GM18526 (cell line): ENCODE data around the gene S100A6.

ENCODE experiments used
- POLR2A ChIP-seq: IDR thresholded peaks from 3 replicates; pipeline ENCODE4 v1.6.1; 2011; ENCODE audit not compliant: insufficient read length; ENCODE audit errors: extremely low read depth

Gene S100A6

DNA sequence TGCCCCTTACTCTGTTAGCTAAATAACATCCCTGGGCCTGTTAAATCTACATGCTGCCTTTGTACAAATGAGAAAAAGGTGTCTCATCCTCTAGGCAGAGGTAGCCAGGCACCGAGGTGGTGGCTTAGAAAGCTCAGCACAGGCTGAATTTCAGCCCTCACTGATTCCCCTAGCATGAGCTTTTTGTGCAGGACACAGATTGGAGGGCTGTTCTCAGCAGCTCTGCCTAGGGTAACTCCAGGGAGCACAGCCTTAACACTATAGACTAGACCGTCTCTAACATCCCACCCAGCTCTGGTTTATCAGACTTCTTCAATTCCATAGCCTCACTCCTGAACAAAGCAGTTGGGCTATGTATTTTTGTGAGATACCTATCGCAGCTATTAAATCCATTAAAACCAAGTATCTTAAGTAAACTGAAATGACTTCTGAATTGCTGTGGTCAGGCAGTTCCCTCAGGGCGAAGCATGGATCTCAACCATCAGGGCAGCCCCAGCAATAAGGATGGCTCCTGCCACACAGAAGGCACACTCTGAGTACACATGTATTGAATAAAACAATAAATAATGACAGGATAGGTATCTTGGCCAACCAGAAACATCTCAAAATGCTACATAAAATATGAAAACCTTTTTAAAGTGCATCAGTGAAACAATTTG is 14.8 kb downstream of the S100A6 start:
- no peak for TF ChIP-seq POLR2A

GRCh38 chr1:153519242-153519641 is 16.5 kb downstream of the S100A6 start:
- TF ChIP-seq POLR2A, result no peak

DNA sequence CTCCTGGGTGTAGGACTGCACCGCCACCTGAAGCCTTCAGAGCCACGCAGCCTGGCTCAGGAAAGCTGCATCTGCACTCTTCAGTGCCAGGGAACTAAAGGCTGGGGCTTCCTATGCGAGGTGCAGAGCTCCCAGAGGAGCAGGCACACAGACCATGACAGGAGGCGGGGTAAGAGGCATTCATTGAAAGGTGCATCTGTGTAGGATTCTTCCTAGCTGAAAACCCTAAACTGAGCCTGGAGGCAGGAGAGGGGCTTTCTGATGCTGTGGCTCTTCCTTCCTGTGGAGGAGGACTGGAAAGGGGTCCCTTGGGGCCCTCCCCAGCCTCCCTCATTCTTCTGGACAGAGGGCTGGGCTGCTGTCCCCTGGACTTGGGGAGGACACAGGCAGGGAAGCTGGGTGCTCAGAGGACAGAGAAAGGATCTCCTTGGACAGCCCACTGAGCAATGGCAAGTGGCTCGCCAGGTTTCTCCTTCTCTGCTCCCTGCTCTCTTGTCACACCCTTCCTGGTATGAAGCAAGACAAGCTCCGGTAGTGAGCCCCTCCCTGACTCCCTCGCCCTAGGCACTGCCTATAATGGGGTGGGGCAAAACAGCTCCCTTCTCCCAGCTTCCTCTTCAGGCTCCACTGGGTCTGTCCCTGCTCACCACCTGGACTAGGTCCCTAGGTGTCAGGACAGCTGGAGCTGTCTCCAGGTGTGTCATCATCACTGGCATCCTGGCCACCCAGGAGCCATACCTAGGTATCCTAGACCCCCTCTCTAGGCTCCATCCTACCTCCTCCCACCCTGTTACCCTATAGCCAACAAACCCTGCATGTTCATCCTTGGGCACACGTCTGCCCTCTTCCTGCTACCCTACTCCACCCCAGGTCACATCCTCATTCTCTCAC is 20.0 kb downstream of the S100A6 start:
- TF ChIP-seq POLR2A, result no peak

DNA sequence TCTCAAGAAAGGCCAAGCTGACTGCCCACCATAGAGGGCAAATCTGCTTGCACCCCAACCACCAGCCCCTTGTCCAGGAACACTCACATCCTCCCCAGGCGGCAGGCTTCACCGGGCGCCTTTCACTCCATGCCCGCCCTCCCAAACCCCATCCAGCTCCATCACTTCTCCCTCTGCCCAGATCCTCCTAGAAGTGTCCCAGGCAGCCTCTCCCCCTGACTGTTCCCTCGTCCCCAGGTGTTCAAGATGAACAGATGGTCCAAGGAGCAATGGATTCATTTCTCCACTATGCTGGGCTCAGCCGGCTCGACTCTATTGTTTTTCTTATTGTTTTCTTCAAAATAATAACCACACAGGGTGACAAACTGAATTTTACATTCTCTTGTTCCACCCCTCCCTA is 22.1 kb downstream of the S100A6 start:
- no peak for TF ChIP-seq POLR2A

DNA sequence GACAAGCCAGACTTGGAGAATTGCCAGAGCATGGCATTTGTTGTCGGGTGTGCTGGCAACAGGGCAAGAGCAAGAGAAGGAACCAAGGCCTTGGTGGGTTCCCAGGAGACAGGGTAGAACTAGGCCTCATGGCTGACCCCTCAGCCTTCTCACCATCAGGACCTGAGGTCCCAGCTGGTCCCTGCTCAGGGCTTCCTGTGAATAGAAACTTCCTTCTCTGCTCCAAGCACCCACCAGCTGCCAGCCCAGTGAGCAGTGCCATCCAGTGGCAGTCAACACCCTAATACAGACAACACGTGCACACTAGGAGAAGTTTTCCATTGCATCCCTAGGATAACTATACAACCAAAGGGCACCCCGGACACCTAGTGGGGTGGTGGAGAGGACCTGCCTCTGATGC is 22.8 kb downstream of the S100A6 start:
- no peak for TF ChIP-seq POLR2A

DNA sequence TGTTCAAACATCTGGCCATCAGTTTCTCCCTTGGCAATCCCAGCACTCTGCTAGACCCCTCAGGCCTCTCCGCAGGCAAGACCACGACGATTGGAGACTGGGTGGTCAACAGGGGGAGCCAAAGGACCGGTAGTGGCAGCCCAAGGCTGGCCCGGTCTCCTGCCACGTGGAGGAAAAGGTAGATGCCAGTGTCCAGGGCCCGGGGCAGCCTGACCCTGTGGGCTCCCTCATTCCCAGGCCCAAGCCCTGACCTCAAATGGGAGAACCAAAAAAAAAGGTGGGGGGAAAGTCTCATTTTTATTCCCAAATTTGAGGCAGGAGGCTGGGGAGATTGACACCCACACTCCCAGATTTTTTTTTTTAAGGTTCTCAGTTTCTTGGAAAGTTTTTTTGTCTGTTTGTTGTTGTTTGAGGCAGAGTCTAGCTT is 24.8 kb downstream of the S100A6 start:
- TF ChIP-seq POLR2A, result no peak

GRCh38 chr1:153509729-153510354 is 25.9 kb downstream of the S100A6 start:
- no peak for TF ChIP-seq POLR2A

DNA sequence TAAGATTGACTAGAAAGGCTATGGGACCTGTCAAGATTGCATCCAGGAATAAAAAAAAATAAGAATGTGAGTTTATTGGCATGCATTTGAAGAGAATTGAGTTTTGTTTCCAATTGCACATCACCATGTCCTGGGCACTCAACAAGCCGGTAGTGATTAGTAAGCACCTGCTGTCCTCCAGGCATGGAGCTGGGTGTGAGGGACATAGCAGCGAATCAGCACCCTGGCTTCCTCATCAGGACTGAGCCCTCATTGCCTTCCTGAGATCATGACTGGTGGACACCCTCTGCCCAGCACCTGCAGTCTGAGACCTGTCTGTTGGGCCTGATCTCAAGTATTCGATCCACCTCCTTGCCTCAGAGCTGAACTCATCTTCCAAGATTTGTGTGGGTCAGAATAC is 26.8 kb downstream of the S100A6 start:
- TF ChIP-seq POLR2A, result no peak

DNA sequence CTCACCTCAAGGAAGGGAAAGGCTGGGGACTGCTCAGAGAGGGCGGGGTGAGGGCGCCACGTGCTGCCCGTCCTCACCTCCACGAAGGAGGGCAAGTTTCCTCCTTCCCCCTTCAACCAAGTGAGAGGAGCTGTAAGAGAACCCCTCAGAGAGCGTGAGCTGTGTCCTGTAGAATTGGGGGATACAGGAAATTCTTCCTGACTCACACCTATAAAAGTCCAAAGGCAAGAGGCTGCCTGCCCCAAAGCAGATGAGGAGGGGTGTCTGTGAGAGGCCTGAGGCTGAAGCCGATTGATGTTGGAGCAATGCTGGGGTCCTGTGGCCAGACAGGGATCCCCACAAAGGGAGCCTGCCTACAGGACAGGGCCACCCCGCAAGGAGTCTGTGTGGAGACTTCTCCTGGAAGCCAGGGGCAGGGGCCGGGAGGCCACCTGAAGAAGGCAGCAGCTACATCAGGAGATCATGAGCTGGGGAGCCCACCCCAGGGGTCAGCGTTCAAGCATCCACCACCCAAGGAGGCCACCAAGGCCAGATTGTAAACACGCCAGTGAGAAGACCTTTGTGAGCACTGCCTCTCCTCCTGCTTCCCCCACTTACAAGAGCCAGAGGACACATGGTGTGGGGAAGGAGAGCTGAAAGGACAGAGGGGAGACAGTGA is 27.7 kb downstream of the S100A6 start:
- TF ChIP-seq POLR2A, result no peak

DNA sequence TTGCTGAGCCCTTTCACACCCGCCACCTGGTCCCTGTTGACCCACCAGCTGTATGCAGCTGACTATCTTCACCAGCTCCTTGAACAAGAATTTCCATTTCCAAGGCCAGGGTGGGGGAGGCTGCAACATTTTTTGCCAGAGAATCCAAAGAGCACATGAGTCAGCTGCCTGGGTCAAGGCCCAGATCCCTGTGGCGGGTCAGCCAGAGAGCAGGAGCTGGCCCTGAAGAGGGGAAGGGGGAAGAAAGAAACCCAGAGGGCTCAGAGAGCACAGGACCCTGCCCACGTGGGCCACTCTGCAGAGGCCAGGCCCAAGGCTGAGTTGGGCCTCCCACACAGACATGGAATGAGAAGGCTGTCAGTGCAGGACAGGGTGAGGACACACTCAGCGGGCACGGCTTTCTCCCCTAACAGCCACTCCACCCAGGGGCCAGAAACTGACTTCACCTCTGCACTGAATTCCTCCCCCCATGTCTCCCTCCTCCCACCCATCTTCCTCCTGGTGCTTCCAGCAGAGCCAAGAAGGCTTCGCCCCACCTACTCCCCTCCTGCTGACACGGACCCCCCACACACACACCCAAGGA is 28.9 kb downstream of the S100A6 start:
- no peak for TF ChIP-seq POLR2A

DNA sequence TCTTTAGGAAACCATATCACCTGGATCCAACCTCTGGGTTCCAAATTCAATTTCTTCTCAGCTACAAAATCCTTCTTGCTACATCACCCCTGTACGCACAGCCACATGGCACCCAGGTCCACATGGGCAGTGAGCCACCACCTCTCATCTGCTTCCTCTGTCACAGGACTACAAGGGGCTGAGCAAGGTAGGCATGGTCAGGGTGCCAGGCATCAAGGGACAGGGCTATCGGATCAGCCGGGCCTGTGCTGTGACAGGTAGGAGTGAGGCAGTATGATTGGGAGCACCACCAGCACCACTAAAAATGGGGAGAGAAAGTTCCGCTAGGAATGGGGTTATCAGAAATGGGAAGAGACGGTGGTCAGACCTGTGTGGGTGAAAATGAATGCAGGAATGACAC is 29.4 kb downstream of the S100A6 start:
- TF ChIP-seq POLR2A, result no peak

- no peak for TF ChIP-seq POLR2A
Observed at GRCh38 chr1:153505576-153505975, 30.2 kb downstream of the S100A6 start.

DNA sequence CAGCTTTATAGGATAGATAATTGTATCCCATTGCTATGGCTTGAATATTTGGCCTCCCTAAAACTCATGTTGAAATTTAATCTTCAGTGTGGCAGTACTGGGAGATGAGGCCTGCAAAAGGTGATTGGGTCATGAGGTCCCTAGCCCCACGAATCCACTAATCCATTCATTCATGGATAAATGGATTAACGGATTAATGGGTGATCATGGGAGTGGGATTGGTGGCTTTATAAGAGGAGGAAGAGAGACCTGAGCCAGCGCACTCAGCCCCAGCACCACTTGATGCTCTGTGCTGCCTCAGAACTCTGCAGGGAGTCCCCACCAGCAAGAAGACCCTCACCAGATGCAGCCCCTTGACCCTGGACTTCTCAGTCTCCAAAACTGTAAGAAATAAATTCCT is 32.0 kb downstream of the S100A6 start:
- TF ChIP-seq POLR2A, result no peak

DNA sequence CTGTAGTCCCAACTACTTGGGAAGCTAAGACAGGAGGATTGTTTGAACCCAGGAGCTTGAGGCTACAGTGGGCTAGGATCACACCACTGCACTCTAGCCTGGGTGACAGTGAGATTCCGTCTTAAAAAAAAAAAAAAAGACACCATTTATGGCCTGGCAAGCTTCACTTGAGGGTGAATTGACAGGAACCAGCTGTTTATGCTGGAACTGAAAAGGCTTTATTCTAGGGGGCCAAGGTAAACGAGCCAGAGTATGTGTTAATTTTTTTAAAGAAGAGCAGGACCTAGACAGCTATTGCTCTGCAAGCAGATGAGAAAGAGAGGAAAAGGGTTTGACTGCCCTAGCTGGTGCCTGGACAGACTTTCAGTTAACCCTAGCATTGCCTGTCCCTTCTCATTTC is 37.0 kb downstream of the S100A6 start:
- no peak for TF ChIP-seq POLR2A

GRCh38 chr1:153495536-153495935 is 40.3 kb downstream of the S100A6 start:
- TF ChIP-seq POLR2A, result no peak

DNA sequence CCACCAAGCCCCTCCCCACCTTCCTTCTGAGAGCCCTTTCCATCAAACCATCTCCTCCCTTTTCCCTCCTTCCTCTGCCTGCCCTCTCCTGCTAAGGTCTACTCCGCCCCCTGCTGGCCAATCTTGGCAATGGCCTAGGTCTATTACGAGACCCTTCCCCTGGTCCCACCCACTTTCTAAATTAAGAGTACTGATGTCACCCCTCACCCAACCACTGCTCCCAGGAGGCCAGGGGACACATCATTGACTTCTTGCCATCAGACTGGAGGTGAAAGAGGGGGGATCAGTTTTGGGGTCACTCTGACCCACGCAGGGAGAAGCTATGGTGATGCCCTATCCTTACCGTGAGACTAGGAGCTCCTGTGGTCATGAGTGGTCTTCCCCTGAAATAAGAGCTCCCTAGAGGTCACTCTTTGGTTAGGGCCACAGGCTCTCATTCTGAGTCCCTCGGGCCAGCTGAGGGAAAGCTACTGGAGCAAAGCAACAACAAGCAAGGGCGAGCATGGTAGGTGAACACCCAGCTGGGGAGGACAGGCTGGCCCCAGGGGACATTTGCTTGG is 40.7 kb downstream of the S100A6 start:
- TF ChIP-seq POLR2A, result no peak
